GM21526 (cell line): ENCODE measurements around the gene HOXD10.
A peak's percentile ranks its signal among the peaks of the same experiment; 100 is the strongest.

Source experiments
- ATAC-seq: cut with Tn5 transposase; IDR thresholded peaks from one replicate; pipeline ENCODE4 v1.9.1; 2021; ENCODE audit warnings: moderate library complexity; ENCODE audit not compliant: unreplicated experiment, low FRiP score

Gene HOXD10

GRCh38 chr2:176094349-176094748, 22.2 kb upstream of the HOXD10 start:
- no peak for ATAC-seq

- no peak for ATAC-seq
Observed at GRCh38 chr2:176095421-176095820, 21.2 kb upstream of the HOXD10 start.

GRCh38 chr2:176096243-176096985, 20.2 kb upstream of the HOXD10 start:
- no peak for ATAC-seq

GRCh38 chr2:176096986-176097819, 19.4 kb upstream of the HOXD10 start:
- peak; percentile 86 for ATAC-seq

- no peak for ATAC-seq
Observed at GRCh38 chr2:176097820-176098365, 18.7 kb upstream of the HOXD10 start.

- ATAC-seq: no peak
Observed at GRCh38 chr2:176098366-176099158, 18.0 kb upstream of the HOXD10 start.

- ATAC-seq: no peak
Observed at GRCh38 chr2:176099159-176099727, 17.3 kb upstream of the HOXD10 start.

GRCh38 chr2:176099728-176100546, 16.6 kb upstream of the HOXD10 start, which contains the start of gene HOXD12:
Gene HOXD12, plus strand, starts transcription at chr2:176099795. Its CDS starts 7 bp downstream, at chr2:176099802.
- ATAC-seq: no peak

- no peak for ATAC-seq
Observed at GRCh38 chr2:176100547-176101140, 15.9 kb upstream of the HOXD10 start.

- no peak for ATAC-seq
Observed at GRCh38 chr2:176101216-176101830, 15.3 kb upstream of the HOXD10 start.

GRCh38 chr2:176101842-176102241, 14.7 kb upstream of the HOXD10 start:
- no peak for ATAC-seq

GRCh38 chr2:176102309-176102866, 14.2 kb upstream of the HOXD10 start:
- ATAC-seq: no peak

GRCh38 chr2:176103194-176103593, 13.4 kb upstream of the HOXD10 start:
- ATAC-seq: no peak

- ATAC-seq: no peak
Observed at GRCh38 chr2:176103742-176104315, 12.7 kb upstream of the HOXD10 start.

- ATAC-seq: no peak
Observed at GRCh38 chr2:176104316-176105077, 12.1 kb upstream of the HOXD10 start.

- ATAC-seq: no peak
Observed at GRCh38 chr2:176105078-176105729, 11.4 kb upstream of the HOXD10 start.
